Activated T-cell treated with anti-CD3 and anti-CD28 coated beads for 24 hours (primary cell): ENCODE data around the gene FICD.

ENCODE experiments used
- DNase-seq: peaks from one replicate; pipeline ENCODE4 v3.0.0-alpha.2; 2020; ENCODE audit warnings: low read depth

FICD gene

GRCh38 chr12:108502922-108503321 lies 12.2 kb upstream of the FICD start:
- no peak for DNase-seq

GRCh38 chr12:108505129-108505528 lies 9.9 kb upstream of the FICD start:
- DNase-seq, result no peak

GRCh38 chr12:108507971-108508642 lies 7.0 kb upstream of the FICD start:
- no peak for DNase-seq

DNA sequence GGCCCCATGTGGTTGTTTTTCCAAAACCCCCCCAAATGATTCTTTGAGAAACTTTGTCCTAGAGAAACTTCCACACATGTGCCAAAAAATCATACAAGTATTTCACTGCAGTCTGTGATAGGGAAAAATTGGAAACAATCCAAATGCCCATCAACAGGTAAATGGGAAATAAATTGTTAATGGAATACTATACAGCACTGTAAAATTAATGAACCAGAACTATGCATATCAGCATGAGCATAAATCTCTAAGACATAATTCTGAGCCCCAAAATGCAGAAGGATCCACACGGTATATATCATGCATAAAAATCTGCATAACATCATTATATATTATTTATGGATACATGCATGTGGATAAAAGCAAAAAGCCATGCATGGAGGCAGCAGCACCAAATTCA lies 5.3 kb upstream of the FICD start:
- no peak for DNase-seq

DNA sequence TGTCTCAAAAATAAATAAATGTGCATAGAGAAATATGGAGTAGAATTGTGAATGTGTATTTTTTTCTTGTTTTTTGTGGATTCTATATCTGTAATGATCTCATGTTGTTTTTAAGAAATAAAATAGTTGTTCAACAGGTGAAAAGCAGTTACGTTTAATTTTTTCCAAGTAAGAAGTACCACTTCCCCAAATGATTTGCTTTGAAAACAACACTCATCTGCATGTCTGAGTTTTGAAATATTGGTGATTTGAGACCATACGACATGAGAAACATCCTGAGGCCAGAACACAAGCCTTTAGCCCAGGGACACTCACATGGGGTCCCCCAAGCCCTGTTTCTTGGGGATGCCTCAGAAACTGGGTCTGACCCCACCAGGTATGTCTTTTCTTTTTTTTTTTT lies 4.2 kb upstream of the FICD start:
- no peak for DNase-seq

DNA sequence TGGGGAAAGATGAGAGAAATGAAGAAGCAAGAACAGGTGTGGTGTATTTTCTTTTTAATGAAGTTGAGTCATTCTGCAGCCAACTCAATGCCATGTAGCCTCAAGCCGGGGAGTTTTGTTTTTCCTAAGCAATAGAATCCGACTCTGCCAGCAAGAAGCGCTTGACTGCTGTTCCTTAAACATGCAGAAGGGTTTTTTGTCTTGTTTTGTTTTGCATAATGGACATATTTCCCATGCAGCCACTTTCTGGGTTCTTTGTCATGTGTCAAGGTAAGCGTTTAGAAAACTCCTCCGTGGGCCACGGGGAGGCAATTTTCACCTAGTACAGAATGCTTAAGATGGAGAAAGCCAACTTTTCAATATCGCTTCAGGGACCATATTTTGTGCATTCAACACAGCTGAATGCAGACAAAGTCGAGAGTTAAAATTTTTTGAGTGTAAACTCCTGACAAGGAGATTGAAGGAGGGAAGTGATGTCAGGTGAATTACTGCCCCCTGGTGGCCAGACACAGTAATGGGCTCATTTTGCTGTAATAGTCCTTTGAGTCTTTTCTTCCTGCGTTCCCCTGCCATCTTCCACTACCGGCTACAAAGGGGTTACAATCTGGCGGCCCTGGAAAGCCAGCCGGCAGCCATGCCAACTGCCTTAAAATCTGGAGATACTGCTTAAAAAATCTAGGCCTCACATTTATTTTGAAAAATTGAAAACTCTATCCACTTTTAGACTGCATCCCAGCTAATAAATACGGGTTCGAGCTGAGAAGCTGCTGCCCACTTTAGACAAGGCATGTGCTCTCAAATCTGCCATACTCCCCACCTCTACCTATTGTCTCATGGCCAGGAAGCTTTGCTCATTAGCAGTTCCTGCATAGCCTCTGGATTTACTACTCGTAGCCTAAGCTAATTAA lies 3.2 kb upstream of the FICD start:
- DNase-seq, result peak; percentile 63

GRCh38 chr12:108514468-108514972 lies 557 bp upstream of the FICD start:
- DNase-seq, result no peak

GRCh38 chr12:108515916-108516315 lies 839 bp downstream of the FICD start:
- DNase-seq, result no peak

GRCh38 chr12:108516511-108517275 lies 1.6 kb downstream of the FICD start:
- DNase-seq, result no peak

- no peak for DNase-seq
Measured at GRCh38 chr12:108517288-108518100, 2.4 kb downstream of the FICD start.

GRCh38 chr12:108518101-108518715 lies 3.1 kb downstream of the FICD start:
- DNase-seq, result no peak

- no peak for DNase-seq
Measured at GRCh38 chr12:108518716-108519496, 3.8 kb downstream of the FICD start.

GRCh38 chr12:108519558-108519957 lies 4.5 kb downstream of the FICD start:
- no peak for DNase-seq

DNA sequence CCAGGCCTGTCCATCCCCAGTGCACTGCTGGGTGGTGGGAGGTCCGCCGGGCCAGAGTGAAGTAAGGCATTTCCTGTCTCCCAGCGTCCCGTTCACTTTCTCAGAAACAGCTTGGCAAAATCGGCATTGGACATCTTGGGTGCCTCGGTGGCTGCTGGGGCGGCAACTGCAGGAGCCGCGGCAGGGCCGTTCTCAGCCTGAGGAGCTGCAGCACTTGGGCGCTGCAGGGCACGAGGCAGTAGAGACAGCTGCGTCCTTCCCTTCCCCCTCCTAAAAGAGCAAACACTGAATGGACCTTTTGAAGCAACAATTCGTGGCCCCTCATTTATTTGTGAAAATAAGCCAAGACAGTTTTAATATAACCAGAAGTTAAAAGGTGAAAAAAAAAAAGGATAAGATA lies 8.3 kb downstream of the FICD start:
- no peak for DNase-seq

- no peak for DNase-seq
Measured at GRCh38 chr12:108525681-108526080, 10.6 kb downstream of the FICD start.

GRCh38 chr12:108526482-108527165 lies 11.5 kb downstream of the FICD start:
- DNase-seq, result no peak

DNA sequence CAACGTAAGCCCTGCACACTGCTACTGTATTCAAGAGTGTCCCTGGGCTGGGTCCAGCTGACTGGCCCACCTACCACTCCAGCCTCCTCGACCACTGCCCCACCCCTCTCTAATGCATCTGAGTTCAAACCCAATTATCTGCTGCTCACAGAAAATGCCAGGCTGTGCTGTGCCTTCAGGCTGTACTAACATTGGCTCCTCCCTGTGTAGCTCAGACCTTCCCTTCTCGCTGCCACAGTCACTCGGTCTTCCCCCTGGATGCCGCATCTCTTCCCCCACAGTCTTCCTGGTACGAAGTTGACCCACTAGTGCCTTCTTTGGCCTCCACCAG lies 12.1 kb downstream of the FICD start:
- no peak for DNase-seq

DNA sequence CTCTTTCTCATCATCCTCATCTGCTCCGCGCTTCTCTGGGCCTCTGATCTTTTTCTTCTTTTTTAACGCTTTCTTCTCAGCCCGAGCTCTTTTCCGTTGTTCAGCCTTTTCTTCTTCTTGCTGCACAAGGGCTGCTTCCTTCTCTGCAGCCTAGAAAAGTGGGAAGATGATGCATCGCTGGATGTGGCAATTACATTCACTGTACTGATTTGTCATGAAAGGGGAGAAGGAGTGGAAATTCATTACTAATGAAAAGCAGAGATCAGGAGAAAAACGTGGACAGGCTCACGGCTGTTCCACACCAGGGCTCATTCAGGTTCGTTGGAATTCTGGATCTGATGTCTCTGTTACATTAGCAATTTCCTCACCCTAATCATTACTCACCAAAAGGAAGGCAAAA lies 15.1 kb downstream of the FICD start:
- DNase-seq, result no peak

DNA sequence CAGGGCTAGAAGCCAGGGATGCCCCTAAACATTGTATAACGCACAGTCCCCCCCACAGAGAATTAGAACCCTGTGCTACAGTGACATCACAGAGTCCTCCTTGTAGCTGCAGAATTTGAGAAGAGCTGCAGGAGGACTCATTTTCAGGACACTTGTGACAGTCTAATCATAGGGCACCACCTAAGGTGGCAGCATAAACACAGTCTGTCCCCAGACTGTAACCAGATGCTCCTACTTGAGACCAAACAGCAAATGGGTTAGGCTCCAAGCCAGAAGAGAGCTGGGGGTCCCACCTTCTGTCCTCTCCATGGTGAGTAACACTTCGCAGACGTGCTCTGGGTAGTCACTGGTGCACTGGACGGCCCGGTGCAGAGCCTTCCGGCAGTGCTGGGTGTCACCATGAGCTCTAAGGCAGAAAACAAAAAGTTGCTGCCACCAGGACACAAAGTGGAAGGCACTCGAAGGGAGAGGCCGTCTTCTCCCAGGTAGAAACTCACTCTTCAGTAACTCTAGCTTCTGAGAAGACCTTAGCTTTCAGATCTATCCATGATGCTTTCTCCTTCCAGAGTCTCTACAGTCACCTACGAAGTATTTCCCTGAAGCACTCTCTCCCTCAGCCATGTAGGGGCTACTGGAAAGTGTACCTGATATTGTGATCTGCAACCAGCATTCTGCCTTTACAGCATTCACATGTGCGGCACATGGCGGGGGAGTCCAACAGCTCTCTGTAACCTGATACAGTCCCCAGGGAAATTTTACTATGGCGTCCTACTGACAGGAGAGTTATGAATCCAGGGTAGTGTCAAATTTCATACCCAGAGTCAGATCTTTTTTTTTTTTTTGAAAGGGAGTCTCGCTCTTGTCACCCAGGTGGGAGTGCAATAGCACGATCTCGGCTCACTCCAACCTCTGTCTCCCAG lies 17.1 kb downstream of the FICD start:
- no peak for DNase-seq
